K562 (cell line): ENCODE data around the gene DNMT1. TPM values are rescaled to one million over a fixed set of nuclear protein-coding genes. Genes with fewer than 3 reads are reported as not detected.

ENCODE experiments used
- FOXJ2 ChIP-seq: fragments of 200-800 bp; sonication (Bioruptor generic); IDR thresholded peaks from 2 replicates; pipeline ENCODE4 v1.6.1; 2016; ENCODE audit warnings: missing genetic modification characterization, missing compliant biosample characterization
- MAZ ChIP-seq, 2 experiments: fragments of 450-650 bp in 1 of 2; sonication (generic) in 1 of 2; formaldehyde crosslinking; IDR thresholded peaks in 1 of 2; conservative IDR thresholded peaks in 1 of 2; 2 replicates each; pipeline versions ENCODE4 v1.4.0 to v1.5.0; 2020; ENCODE audit warnings: mild to moderate bottlenecking in 1 of 2, missing genetic modification reagents in 1 of 2
- RBBP5 ChIP-seq: fragments of 200-600 bp; sonication (generic); IDR thresholded peaks from 2 replicates; pipeline ENCODE4 v1.6.1; 2012; ENCODE audit warnings: borderline replicate concordance, mild to moderate bottlenecking, low read length, control low read depth, inconsistent platforms; ENCODE audit not compliant: insufficient read depth, poor library complexity, severe bottlenecking
- ZBED1 ChIP-seq: IDR thresholded peaks from 2 replicates; pipeline ENCODE4 v1.6.1; 2014
- ZKSCAN1 ChIP-seq: fragments of 150-350 bp; IDR thresholded peaks from 2 replicates; pipeline ENCODE4 v1.6.1; 2016; ENCODE audit warnings: low read depth, low read length
- ZNF263 ChIP-seq: sonication (generic); formaldehyde crosslinking; IDR thresholded peaks from 2 replicates; pipeline ENCODE4 v1.8.0; 2022; ENCODE audit warnings: mild to moderate bottlenecking, missing genetic modification reagents, borderline replicate concordance
- ZNF431 ChIP-seq: sonication (generic); formaldehyde crosslinking; IDR thresholded peaks from 2 replicates; pipeline ENCODE4 v1.8.0; 2022; ENCODE audit warnings: mild to moderate bottlenecking, missing genetic modification reagents
- polyA plus RNA-seq, 8 experiments: library from polyadenylated mRNA; depleted of rRNA in 4 of 8; stranded (reverse) in 5 of 8; unstranded in 3 of 8; fragments of >200 nt; fragmentation: Nextera tagmentation in 2 of 8; fragmentation: Illumina TruSeq in 1 of 8; extraction: Ambion mirVana in 2 of 8; extraction: Trizol in 1 of 8; gene quantifications; 2 replicates each; pipeline versions ENCODE4 v1.2.1 to v1.2.3, GENCODE V29; 2011 to 2014; ENCODE audit warnings: inconsistent platforms in 1 of 8, missing spikeins in 1 of 8
- total RNA-seq, 7 experiments: library from RNA; depleted of rRNA in 6 of 7; stranded (reverse); fragments of >200 nt in 6 of 7; fragmentation: Illumina TruSeq in 2 of 7; extraction: Trizol in 2 of 7; gene quantifications; 2 replicates each; pipeline versions ENCODE4 v1.2.1 to v1.2.3, GENCODE V29; 2011 to 2021; ENCODE audit warnings: low replicate concordance in 1 of 7
- TF ChIP-seq, protein P1 (sequence below): fragments of 250-450 bp; sonication (Bioruptor Pico); IDR thresholded peaks from 2 replicates; pipeline ENCODE4 v1.8.0; 2021; ENCODE audit warnings: borderline replicate concordance, mild to moderate bottlenecking, moderate library complexity; ENCODE audit not compliant: poor library complexity, severe bottlenecking
- TF ChIP-seq, protein P2 (sequence below): fragments of 450-650 bp; IDR thresholded peaks from 2 replicates; pipeline ENCODE4 v1.6.1; 2016; ENCODE audit warnings: mild to moderate bottlenecking, moderate library complexity
- TF ChIP-seq, protein P3 (sequence below): fragments of 450-650 bp; IDR thresholded peaks from 2 replicates; pipeline ENCODE4 v1.6.1; 2018; ENCODE audit not compliant: partially characterized antibody

The DNMT1 gene
- total and polyA plus RNA-seq, 9 of the 15 experiments (the other 6 are each of a cell fraction or from before 2014, with no cell fraction given): 80.1 to 271 (median 121) TPM

DNA sequence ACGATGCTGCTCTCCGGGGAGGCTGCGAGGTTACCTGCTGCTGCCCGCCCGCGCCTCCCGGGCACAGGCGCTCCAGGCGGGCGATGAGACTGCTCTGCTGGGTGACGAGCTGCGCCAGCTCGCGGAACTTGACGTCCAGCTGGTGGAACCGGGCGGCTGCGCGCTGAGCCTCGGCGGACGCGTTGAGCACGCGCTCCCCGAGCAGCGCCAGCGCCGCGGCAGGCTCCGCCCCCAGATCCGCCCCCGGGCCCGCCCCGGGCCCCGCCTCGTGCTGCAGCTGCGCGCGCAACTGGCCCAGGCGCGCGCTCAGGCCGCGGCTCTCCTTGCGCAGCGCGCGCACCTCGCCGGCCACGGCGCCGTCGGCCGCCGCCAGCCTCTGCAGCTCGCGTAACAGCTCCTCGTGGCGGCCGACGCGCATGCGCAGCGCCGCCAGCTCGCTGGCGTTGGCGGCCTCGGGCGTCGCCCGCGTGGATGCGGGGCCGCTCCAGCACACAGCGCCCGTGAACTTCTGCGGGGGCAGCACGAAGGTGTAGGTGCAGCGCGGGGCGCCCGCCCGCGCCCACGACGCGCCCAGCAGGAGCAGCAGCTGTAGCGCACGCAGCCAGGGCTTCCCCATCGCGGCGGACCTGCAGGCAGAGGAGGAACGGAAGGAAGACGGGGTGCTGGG lies 98.7 kb downstream of the DNMT1 start (continued):
- TF ChIP-seq, protein P1, sequence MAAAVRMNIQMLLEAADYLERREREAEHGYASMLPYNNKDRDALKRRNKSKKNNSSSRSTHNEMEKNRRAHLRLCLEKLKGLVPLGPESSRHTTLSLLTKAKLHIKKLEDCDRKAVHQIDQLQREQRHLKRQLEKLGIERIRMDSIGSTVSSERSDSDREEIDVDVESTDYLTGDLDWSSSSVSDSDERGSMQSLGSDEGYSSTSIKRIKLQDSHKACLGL (CRISPR knock-in tag): peak; percentile 33
- TF ChIP-seq ZNF431 (CRISPR knock-in tag) (peak; percentile 65; the same call in 1 of the 2 replicates), ZBED1 (0 out of 2 replicates have a peak, but pooled peaks have one; percentile 66), ZNF263 (CRISPR knock-in tag) (peak; percentile 31; the same call in 1 of the 2 replicates), RBBP5 (peak; percentile 53), ZKSCAN1 (0 out of 2 replicates have a peak, but pooled peaks have one; percentile 10), MAZ (CRISPR knock-in tag; conservative IDR thresholded peaks at IDR 0.05 in 1 of 2, IDR thresholded peaks at IDR 0.05 in 1 of 2) (peak; percentile 51 to 55; a peak in 3 of 4 replicates), FOXJ2 (peak; percentile 11; the same call in 1 of the 2 replicates)
- TF ChIP-seq, protein P2, sequence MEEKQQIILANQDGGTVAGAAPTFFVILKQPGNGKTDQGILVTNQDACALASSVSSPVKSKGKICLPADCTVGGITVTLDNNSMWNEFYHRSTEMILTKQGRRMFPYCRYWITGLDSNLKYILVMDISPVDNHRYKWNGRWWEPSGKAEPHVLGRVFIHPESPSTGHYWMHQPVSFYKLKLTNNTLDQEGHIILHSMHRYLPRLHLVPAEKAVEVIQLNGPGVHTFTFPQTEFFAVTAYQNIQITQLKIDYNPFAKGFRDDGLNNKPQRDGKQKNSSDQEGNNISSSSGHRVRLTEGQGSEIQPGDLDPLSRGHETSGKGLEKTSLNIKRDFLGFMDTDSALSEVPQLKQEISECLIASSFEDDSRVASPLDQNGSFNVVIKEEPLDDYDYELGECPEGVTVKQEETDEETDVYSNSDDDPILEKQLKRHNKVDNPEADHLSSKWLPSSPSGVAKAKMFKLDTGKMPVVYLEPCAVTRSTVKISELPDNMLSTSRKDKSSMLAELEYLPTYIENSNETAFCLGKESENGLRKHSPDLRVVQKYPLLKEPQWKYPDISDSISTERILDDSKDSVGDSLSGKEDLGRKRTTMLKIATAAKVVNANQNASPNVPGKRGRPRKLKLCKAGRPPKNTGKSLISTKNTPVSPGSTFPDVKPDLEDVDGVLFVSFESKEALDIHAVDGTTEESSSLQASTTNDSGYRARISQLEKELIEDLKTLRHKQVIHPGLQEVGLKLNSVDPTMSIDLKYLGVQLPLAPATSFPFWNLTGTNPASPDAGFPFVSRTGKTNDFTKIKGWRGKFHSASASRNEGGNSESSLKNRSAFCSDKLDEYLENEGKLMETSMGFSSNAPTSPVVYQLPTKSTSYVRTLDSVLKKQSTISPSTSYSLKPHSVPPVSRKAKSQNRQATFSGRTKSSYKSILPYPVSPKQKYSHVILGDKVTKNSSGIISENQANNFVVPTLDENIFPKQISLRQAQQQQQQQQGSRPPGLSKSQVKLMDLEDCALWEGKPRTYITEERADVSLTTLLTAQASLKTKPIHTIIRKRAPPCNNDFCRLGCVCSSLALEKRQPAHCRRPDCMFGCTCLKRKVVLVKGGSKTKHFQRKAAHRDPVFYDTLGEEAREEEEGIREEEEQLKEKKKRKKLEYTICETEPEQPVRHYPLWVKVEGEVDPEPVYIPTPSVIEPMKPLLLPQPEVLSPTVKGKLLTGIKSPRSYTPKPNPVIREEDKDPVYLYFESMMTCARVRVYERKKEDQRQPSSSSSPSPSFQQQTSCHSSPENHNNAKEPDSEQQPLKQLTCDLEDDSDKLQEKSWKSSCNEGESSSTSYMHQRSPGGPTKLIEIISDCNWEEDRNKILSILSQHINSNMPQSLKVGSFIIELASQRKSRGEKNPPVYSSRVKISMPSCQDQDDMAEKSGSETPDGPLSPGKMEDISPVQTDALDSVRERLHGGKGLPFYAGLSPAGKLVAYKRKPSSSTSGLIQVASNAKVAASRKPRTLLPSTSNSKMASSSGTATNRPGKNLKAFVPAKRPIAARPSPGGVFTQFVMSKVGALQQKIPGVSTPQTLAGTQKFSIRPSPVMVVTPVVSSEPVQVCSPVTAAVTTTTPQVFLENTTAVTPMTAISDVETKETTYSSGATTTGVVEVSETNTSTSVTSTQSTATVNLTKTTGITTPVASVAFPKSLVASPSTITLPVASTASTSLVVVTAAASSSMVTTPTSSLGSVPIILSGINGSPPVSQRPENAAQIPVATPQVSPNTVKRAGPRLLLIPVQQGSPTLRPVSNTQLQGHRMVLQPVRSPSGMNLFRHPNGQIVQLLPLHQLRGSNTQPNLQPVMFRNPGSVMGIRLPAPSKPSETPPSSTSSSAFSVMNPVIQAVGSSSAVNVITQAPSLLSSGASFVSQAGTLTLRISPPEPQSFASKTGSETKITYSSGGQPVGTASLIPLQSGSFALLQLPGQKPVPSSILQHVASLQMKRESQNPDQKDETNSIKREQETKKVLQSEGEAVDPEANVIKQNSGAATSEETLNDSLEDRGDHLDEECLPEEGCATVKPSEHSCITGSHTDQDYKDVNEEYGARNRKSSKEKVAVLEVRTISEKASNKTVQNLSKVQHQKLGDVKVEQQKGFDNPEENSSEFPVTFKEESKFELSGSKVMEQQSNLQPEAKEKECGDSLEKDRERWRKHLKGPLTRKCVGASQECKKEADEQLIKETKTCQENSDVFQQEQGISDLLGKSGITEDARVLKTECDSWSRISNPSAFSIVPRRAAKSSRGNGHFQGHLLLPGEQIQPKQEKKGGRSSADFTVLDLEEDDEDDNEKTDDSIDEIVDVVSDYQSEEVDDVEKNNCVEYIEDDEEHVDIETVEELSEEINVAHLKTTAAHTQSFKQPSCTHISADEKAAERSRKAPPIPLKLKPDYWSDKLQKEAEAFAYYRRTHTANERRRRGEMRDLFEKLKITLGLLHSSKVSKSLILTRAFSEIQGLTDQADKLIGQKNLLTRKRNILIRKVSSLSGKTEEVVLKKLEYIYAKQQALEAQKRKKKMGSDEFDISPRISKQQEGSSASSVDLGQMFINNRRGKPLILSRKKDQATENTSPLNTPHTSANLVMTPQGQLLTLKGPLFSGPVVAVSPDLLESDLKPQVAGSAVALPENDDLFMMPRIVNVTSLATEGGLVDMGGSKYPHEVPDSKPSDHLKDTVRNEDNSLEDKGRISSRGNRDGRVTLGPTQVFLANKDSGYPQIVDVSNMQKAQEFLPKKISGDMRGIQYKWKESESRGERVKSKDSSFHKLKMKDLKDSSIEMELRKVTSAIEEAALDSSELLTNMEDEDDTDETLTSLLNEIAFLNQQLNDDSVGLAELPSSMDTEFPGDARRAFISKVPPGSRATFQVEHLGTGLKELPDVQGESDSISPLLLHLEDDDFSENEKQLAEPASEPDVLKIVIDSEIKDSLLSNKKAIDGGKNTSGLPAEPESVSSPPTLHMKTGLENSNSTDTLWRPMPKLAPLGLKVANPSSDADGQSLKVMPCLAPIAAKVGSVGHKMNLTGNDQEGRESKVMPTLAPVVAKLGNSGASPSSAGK: peak; percentile 95
- TF ChIP-seq, protein P3, sequence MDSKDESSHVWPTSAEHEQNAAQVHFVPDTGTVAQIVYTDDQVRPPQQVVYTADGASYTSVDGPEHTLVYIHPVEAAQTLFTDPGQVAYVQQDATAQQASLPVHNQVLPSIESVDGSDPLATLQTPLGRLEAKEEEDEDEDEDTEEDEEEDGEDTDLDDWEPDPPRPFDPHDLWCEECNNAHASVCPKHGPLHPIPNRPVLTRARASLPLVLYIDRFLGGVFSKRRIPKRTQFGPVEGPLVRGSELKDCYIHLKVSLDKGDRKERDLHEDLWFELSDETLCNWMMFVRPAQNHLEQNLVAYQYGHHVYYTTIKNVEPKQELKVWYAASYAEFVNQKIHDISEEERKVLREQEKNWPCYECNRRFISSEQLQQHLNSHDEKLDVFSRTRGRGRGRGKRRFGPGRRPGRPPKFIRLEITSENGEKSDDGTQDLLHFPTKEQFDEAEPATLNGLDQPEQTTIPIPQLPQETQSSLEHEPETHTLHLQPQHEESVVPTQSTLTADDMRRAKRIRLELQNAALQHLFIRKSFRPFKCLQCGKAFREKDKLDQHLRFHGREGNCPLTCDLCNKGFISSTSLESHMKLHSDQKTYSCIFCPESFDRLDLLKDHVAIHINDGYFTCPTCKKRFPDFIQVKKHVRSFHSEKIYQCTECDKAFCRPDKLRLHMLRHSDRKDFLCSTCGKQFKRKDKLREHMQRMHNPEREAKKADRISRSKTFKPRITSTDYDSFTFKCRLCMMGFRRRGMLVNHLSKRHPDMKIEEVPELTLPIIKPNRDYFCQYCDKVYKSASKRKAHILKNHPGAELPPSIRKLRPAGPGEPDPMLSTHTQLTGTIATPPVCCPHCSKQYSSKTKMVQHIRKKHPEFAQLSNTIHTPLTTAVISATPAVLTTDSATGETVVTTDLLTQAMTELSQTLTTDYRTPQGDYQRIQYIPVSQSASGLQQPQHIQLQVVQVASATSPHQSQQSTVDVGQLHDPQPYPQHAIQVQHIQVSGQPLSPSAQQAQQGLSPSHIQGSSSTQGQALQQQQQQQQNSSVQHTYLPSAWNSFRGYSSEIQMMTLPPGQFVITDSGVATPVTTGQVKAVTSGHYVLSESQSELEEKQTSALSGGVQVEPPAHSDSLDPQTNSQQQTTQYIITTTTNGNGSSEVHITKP: peak; percentile 70
